WTC11 (cell line): Measurements from ENCODE around the gene CDH16.

Source experiments
- CREB1 ChIP-seq: sonication (generic); formaldehyde crosslinking; IDR thresholded peaks from 2 replicates; pipeline ENCODE4 v1.8.0; 2023; ENCODE audit warnings: mild to moderate bottlenecking, missing genetic modification reagents
- CTCF ChIP-seq: fragments of 200-600 bp; IDR thresholded peaks from 2 replicates; pipeline ENCODE4 v1.8.0; 2022; ENCODE audit warnings: antibody characterized with exemption
- ELF4 ChIP-seq: sonication (generic); formaldehyde crosslinking; IDR thresholded peaks from 2 replicates; pipeline ENCODE4 v1.8.1; 2022; ENCODE audit warnings: low read depth, mild to moderate bottlenecking, moderate library complexity, missing genetic modification reagents
- IRF2 ChIP-seq: sonication (generic); formaldehyde crosslinking; IDR thresholded peaks from 2 replicates; pipeline ENCODE4 v1.8.0; 2022; ENCODE audit warnings: low read depth, missing genetic modification reagents, borderline replicate concordance
- JUN ChIP-seq: sonication (generic); formaldehyde crosslinking; IDR thresholded peaks from 2 replicates; pipeline ENCODE4 v1.8.0; 2023; ENCODE audit warnings: mild to moderate bottlenecking, missing genetic modification reagents
- MAX ChIP-seq: sonication (generic); formaldehyde crosslinking; IDR thresholded peaks from 2 replicates; pipeline ENCODE4 v1.8.0; 2022; ENCODE audit warnings: mild to moderate bottlenecking, missing genetic modification reagents
- NFE2L1 ChIP-seq: sonication (generic); formaldehyde crosslinking; IDR thresholded peaks from 2 replicates; pipeline ENCODE4 v1.8.1; 2023; ENCODE audit warnings: missing genetic modification reagents
- NFYB ChIP-seq: sonication (generic); formaldehyde crosslinking; conservative IDR thresholded peaks from 2 replicates; pipeline ENCODE4 v1.8.0; 2022; ENCODE audit warnings: low read depth, missing genetic modification reagents
- NR2C2 ChIP-seq: sonication (generic); formaldehyde crosslinking; IDR thresholded peaks from 2 replicates; pipeline ENCODE4 v1.8.0; 2022; ENCODE audit warnings: mild to moderate bottlenecking, missing genetic modification reagents
- USF2 ChIP-seq: sonication (generic); formaldehyde crosslinking; IDR thresholded peaks from 2 replicates; pipeline ENCODE4 v1.8.1; 2023; ENCODE audit warnings: mild to moderate bottlenecking, missing genetic modification reagents, moderate library complexity
- ZBTB43 ChIP-seq: sonication (generic); formaldehyde crosslinking; IDR thresholded peaks from 2 replicates; pipeline ENCODE4 v1.8.1; 2023; ENCODE audit warnings: mild to moderate bottlenecking, missing genetic modification reagents
- ZNF121 ChIP-seq: sonication (generic); formaldehyde crosslinking; IDR thresholded peaks from 2 replicates; pipeline ENCODE4 v1.8.0; 2023; ENCODE audit warnings: missing genetic modification reagents

- no peak for TF ChIP-seq CTCF
- no peak for TF ChIP-seq CREB1 (CRISPR knock-in tag)
- TF ChIP-seq NFE2L1, result no peak
- TF ChIP-seq MAX (CRISPR knock-in tag), result no peak
- no peak for TF ChIP-seq ELF4 (CRISPR knock-in tag)
- TF ChIP-seq NR2C2 (CRISPR knock-in tag), result no peak
- no peak for TF ChIP-seq USF2 (CRISPR knock-in tag)
- no peak for TF ChIP-seq NFYB
- no peak for TF ChIP-seq IRF2 (CRISPR knock-in tag)
- no peak for TF ChIP-seq JUN (CRISPR knock-in tag)
- TF ChIP-seq ZNF121 (CRISPR knock-in tag), result no peak
- no peak for TF ChIP-seq ZBTB43 (CRISPR knock-in tag)
These were observed 27.9 kb downstream of the CDH16 start for GRCh38 chr16:66890799-66891198.
